ENCODE data around the gene SPTBN1.

- TF ChIP-seq REST (IDR thresholded peaks at IDR 0.05; ENCODE audit: low read depth) (no peak), MAX (IDR thresholded peaks at IDR 0.05) (no peak), RAD21 (IDR thresholded peaks at IDR 0.05; ENCODE audit: low read depth) (no peak), CREB1 (IDR thresholded peaks at IDR 0.05; ENCODE audit: low read depth) (no peak), EP300 (IDR thresholded peaks at IDR 0.05; ENCODE audit: borderline replicate concordance) (no peak), FOXM1 (IDR thresholded peaks at IDR 0.05; ENCODE audit: borderline replicate concordance, low read depth) (no peak), EGR1 (IDR thresholded peaks at IDR 0.05) (no peak)
Observed at GRCh38 chr2:54573537-54573919, 117.4 kb downstream of the SPTBN1 start.
